Effector memory CD4-positive, alpha-beta T cell (primary cell): ENCODE results near the gene RIPK1.
"Not testable (repeated sequence)": the region's sequence is repeated elsewhere in the genome, so short reads cannot be mapped to it uniquely, and the experiment has no call there.

Experiments used
- DNase-seq, 3 donors: peaks; one replicate each; pipeline ENCODE4 v3.0.0-alpha.2; 2020
- H3K27ac ChIP-seq: 2 replicates; pipeline ENCODE4 v1.7.0; 2013; ENCODE audit warnings: mild to moderate bottlenecking, low read length, moderate library complexity; ENCODE audit not compliant: insufficient read depth, poor library complexity, severe bottlenecking
- H3K27me3 ChIP-seq: replicated peaks from 2 replicates; pipeline ENCODE4 v1.7.0; 2013; ENCODE audit warnings: mild to moderate bottlenecking, low read length; ENCODE audit not compliant: insufficient read depth, control insufficient read depth, poor library complexity, severe bottlenecking
- H3K36me3 ChIP-seq: 2 replicates; pipeline ENCODE4 v1.7.0; 2013; ENCODE audit warnings: mild to moderate bottlenecking, low read length, moderate library complexity; ENCODE audit not compliant: control insufficient read depth, insufficient read depth
- H3K4me1 ChIP-seq: 2 replicates; pipeline ENCODE4 v1.7.0; 2013; ENCODE audit warnings: low read length, mild to moderate bottlenecking; ENCODE audit not compliant: control insufficient read depth, insufficient read depth, poor library complexity, severe bottlenecking
- H3K4me3 ChIP-seq: 2 replicates; pipeline ENCODE4 v1.7.0; 2013; ENCODE audit warnings: low read length, low read depth, mild to moderate bottlenecking; ENCODE audit not compliant: insufficient read depth, poor library complexity, severe bottlenecking
- H3K9me3 ChIP-seq: 2 replicates; pipeline ENCODE4 v1.7.0; 2013; ENCODE audit warnings: mild to moderate bottlenecking, low read length, moderate library complexity; ENCODE audit not compliant: control insufficient read depth
- total RNA-seq, 3 donors: gene quantifications; one replicate each; lab custom pipeline; 2026; lab: John Stamatoyannopoulos, UW

The RIPK1 gene
- total RNA-seq: 72.1 to 133 (median 119) reads per million in 3 donors

GRCh38 chr6:3068329-3069214 is at the start of gene RIPK1:
Gene RIPK1, plus strand, starts transcription at chr6:3068494. Its CDS starts 8,330 bp downstream, at chr6:3076824.
- Histone ChIP-seq H3K4me1 (peaks cover 20% of the 10 kb centered on the region), H3K4me3 (peak within 1 kb of the TSS; percentile 72), H3K36me3 (peaks cover 9% of the 10 kb centered on the region), H3K27ac (peak within 1 kb of the TSS; percentile 96), H3K27me3 (no peaks in the 10 kb centered on the region), H3K9me3 (no peaks in the 10 kb centered on the region)
- peak; percentile 89 to 91 (median 90) for DNase-seq

DNA sequence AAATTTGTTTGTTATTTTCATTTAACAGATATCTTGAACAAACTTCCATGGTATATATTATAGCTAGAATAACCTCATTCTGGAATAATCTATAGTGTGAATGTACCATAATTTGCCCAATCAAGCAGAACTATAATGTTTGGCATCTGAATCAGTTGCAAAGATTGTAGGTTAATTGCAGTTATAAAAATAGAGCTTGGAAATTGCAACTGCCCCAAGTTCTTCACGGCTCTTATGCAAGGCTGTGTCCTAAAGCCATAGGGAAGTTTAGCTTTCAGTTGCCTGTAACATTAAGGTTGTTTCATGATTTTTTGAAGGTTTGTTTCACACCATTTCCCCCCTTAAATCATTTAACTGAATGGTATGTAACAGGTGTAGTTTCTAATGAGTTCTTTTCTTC is 49.2 kb upstream of the RIPK1 start:
- no peak for DNase-seq
- Histone ChIP-seq H3K27ac (no peak overlapping the region), H3K9me3 (no peaks in the 10 kb centered on the region), H3K27me3 (no peaks in the 10 kb centered on the region), H3K4me3 (no peak overlapping the region), H3K36me3 (peaks cover 15% of the 10 kb centered on the region), H3K4me1 (peaks cover 8% of the 10 kb centered on the region)

DNA sequence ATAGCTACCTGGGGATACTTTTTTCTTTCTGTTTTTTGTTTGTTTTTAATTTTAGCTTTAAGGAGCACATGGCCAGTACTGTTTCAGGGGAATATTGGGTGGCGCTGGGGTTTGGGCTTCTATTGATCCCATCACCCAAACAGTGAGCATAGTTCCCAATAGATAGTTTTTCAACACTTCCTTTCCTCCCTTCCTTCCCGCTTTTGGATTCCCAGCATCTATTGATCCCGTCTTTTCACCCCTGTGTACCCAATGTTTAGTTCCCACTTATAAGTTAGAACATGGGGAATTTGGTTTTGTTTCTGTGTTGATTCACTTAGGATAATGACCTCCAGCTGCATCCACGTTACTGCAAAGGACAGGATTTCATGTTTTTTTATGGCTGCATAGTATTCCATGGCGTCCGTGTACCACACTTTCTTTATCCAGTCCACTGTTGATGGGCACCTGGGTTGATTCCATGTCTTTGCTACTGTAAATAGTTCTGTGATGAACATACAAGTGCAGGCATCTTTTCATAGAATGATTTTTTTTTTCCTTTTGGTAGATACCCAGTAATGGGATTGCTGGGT is 48.5 kb upstream of the RIPK1 start:
- DNase-seq: no peak
- Histone ChIP-seq H3K4me3 (no peak overlapping the region), H3K27ac (no peak overlapping the region), H3K9me3 (no peaks in the 10 kb centered on the region), H3K27me3 (no peaks in the 10 kb centered on the region), H3K36me3 (peaks cover 15% of the 10 kb centered on the region), H3K4me1 (peaks cover 16% of the 10 kb centered on the region)

DNA sequence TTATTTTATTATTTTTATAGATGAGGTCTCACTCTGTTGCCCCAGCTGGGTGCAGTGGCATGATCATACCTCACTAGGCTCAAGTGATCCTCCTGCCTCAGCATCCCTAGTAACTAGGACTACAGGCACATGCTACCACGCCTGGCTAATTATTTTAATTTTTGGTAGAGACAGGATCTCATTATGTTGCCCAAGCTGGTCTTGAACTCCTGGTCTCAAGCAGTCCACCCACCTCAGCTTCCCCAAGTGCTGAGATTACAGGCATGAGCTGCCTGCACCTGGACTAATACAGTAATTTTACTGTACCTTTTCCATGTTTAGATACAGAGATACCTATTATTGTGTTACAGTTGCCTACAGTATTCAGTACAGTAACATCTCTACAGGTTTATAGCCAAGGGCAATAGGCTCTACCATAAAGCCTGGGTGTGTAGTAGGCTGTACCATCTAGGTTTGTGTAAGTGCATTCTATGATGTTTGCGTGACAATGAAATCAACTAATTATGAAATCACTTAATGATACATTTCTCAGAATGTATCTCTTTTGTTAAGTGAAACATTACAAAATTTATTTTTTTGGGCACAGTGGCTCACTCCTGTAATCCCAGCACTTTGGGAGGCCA is 47.2 kb upstream of the RIPK1 start:
- not testable (repeated sequence) for H3K9me3 ChIP-seq, H3K27me3 ChIP-seq, H3K36me3 ChIP-seq, DNase-seq, H3K4me3 ChIP-seq
- H3K27ac ChIP-seq: peak overlapping the region; percentile 8
- H3K4me1 ChIP-seq: peaks cover 24% of the 10 kb centered on the region

GRCh38 chr6:3022765-3023662 is 45.3 kb upstream of the RIPK1 start:
- H3K4me1 ChIP-seq: peaks cover 38% of the 10 kb centered on the region

DNA sequence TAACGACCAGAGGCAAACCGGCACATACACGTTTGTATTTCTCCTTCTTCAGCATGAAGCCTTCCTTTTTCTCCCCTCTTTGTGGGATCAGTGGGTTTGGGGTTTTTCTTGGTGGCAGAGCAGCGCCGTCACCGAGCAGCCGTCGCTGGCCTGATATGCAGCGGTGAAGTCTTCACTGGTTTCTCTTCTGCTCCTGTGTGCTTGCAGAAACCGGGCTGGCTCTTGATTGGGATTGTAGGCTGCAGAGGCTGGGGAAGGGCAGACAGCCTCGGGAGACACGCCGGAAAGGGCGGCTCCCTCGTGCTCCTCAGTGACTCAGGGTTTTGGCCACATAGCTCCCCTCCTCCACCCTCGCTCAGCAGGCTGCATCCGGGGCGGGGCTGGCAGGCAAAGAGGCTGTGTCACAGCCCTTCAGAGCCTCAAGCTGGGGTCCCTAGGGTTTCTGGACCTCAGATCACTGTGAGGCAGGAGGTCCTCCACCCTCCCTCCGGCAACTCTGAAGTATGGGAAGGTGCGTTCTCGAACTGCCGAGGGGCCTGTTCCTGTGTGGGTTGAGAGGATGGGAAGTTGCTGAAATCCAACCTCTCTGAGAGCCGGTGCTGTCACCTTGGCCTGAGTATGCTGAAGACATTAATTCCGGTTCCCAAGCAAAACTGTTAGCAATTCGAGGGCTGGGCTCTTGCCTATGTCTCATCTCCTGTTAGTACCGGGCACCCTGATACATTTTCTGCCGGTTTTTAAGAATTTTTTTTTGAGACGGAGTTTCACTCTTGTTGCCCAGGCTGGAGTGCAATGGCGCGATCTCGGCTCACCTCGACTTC is 44.4 kb upstream of the RIPK1 start:
- no peaks in the 10 kb centered on the region for H3K27me3 ChIP-seq
- no peaks in the 10 kb centered on the region for H3K36me3 ChIP-seq
- H3K4me3 ChIP-seq: peak overlapping the region; percentile 56
- H3K9me3 ChIP-seq: no peaks in the 10 kb centered on the region
- peak overlapping the region; percentile 48 for H3K27ac ChIP-seq
- H3K4me1 ChIP-seq: peaks cover 38% of the 10 kb centered on the region
- DNase-seq: peak; percentile 73 to 81 (median 75)

More at GRCh38 chr6:3022765-3023662, 45.3 kb upstream of the RIPK1 start:
- H3K27ac ChIP-seq: peak overlapping the region; percentile 48
- no peaks in the 10 kb centered on the region for H3K27me3 ChIP-seq
- peak in 2 of 3 donors; percentile 19 to 26 for DNase-seq
- no peaks in the 10 kb centered on the region for H3K9me3 ChIP-seq
- H3K4me3 ChIP-seq: peak overlapping the region; percentile 56
- no peaks in the 10 kb centered on the region for H3K36me3 ChIP-seq

DNA sequence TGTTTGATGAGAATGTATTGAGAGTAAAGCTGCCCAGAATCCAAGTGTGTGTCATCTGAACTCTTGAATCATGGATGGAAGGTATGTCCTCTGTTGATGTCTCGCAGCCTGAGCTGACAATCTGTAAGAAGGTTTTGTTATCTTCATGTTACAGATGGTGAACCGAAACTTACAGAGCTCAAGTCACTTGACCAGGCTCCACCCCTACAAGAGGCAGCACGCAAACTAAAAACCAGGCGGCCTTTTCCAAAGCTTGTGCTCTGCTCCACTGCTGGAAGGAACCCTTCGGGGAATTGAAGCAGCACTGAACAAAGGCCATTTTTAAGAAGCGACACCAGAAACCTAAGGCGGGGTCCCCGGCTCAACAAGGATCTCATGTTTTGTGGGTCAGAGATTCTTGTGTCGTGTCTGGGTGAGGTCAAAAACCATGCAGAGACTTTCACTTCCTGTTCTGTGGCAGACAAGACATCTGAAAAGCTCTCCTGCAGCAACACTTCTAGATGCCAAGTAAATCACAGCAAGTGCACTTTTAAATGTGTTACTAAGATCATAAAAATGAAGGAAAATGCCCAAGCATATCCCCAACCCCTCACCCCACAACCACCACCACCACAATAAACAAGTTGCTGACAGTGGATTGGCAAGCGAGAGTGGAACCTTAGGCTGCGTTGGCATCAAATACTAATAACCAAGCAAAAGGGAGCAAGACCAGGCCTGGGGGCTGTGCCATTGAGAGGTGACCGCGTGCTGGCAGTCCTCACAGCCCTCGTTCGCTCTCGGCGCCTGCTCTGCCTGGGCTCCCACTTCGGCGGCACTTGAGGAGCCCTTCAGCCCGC is 41.3 kb upstream of the RIPK1 start:
- Histone ChIP-seq H3K27me3 (no peaks in the 10 kb centered on the region), H3K36me3 (no peaks in the 10 kb centered on the region), H3K27ac (peak overlapping the region; percentile 62), H3K4me1 (peaks cover 38% of the 10 kb centered on the region), H3K4me3 (peak overlapping the region; percentile 31), H3K9me3 (no peaks in the 10 kb centered on the region)
- DNase-seq: no peak

DNA sequence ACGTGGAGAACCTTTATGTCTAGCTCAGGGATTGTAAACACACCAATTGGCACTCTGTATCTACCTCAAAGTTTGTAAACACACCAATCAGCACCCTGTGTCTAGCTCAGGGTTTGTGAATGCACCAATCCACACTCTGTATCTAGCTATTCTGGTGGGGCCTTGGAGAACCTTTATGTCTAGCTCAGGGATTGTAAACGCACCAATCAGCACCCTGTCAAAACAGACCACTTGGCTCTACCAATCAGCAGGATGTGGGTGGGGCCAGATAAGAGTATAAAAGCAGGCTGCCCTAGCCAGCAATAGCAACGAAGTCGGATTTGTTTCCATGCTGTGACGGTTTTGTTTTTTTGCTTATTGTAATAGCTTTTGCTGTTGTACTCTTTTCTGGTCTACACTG is 40.1 kb upstream of the RIPK1 start:
- not testable (repeated sequence) for H3K27me3 ChIP-seq, DNase-seq, H3K27ac ChIP-seq, H3K9me3 ChIP-seq, H3K4me3 ChIP-seq, H3K36me3 ChIP-seq
- H3K4me1 ChIP-seq: peaks cover 33% of the 10 kb centered on the region
